HG02588 (cell line): Measurements from ENCODE around the gene TADA2B.

Experiments
- ATAC-seq: cut with Tn5 transposase; IDR thresholded peaks from one replicate; pipeline ENCODE4 v1.9.1; 2021; ENCODE audit warnings: mild to moderate bottlenecking, moderate library complexity; ENCODE audit not compliant: unreplicated experiment

Gene TADA2B

GRCh38 chr4:7017446-7018048 lies 25.6 kb upstream of the TADA2B start:
- ATAC-seq, result no peak

GRCh38 chr4:7018281-7018680 lies 24.9 kb upstream of the TADA2B start:
- ATAC-seq, result no peak

- ATAC-seq, result no peak
Measured at GRCh38 chr4:7019367-7019766, 23.8 kb upstream of the TADA2B start.

- no peak for ATAC-seq
Measured at GRCh38 chr4:7020290-7020689, 22.9 kb upstream of the TADA2B start.

GRCh38 chr4:7020856-7021255 lies 22.3 kb upstream of the TADA2B start:
- ATAC-seq, result no peak

GRCh38 chr4:7021355-7021754 lies 21.8 kb upstream of the TADA2B start:
- ATAC-seq, result no peak

GRCh38 chr4:7021930-7022664 lies 21.1 kb upstream of the TADA2B start:
- no peak for ATAC-seq

GRCh38 chr4:7023486-7023885 lies 19.7 kb upstream of the TADA2B start:
- no peak for ATAC-seq

- ATAC-seq, result no peak
Measured at GRCh38 chr4:7023901-7024300, 19.3 kb upstream of the TADA2B start.

- no peak for ATAC-seq
Measured at GRCh38 chr4:7024336-7024890, 18.8 kb upstream of the TADA2B start.

GRCh38 chr4:7025040-7025602 lies 18.1 kb upstream of the TADA2B start:
- ATAC-seq, result no peak

GRCh38 chr4:7026107-7026506 lies 17.1 kb upstream of the TADA2B start:
- no peak for ATAC-seq

- ATAC-seq, result no peak
Measured at GRCh38 chr4:7027284-7027683, 15.9 kb upstream of the TADA2B start.

- ATAC-seq, result no peak
Measured at GRCh38 chr4:7027913-7028312, 15.3 kb upstream of the TADA2B start.

GRCh38 chr4:7029212-7029611 lies 14.0 kb upstream of the TADA2B start:
- no peak for ATAC-seq

GRCh38 chr4:7029921-7030320 lies 13.3 kb upstream of the TADA2B start:
- ATAC-seq, result no peak

- no peak for ATAC-seq
Measured at GRCh38 chr4:7030856-7031255, 12.3 kb upstream of the TADA2B start.

GRCh38 chr4:7031558-7032449 lies 11.4 kb upstream of the TADA2B start:
- no peak for ATAC-seq

- no peak for ATAC-seq
Measured at GRCh38 chr4:7032596-7032995, 10.6 kb upstream of the TADA2B start.

GRCh38 chr4:7034262-7035081 lies 8.7 kb upstream of the TADA2B start:
- ATAC-seq, result no peak
